Measurements from ENCODE around the gene PCDHA13.

The PCDHA13 gene

GRCh38 chr5:140883927-140884697 is 2.2 kb downstream of the PCDHA13 start:
- TF ChIP-seq EZH2phosphoT487 (IDR thresholded peaks at IDR 0.05; ENCODE audit: low read length) (no peak), EZH2 (optimal IDR thresholded peaks at IDR 0.05; ENCODE audit: low read depth, low read length) (no peak), CTCF (IDR thresholded peaks at IDR 0.05; ENCODE audit: low read length) (no peak)

GRCh38 chr5:140916325-140916724 is 34.4 kb downstream of the PCDHA13 start:
- Histone ChIP-seq H3K79me2 (ENCODE audit: low read length) (no peaks in the 10 kb centered on the region), H3K4me2 (ENCODE audit: low read depth, low read length) (no peak overlapping the region), H4K20me1 (ENCODE audit: insufficient read depth, low read length) (no peaks in the 10 kb centered on the region), H3K9me3 (replicated peaks; ENCODE audit: insufficient read depth, low read length) (no peaks in the 10 kb centered on the region), H3K36me3 (replicated peaks; ENCODE audit: insufficient read depth, low read length) (no peaks in the 10 kb centered on the region), H3K9me2 (replicated peaks; ENCODE audit: insufficient read depth, low read length) (no peaks in the 10 kb centered on the region), H2AFZ (ENCODE audit: low read length) (no peak overlapping the region), H3K9ac (ENCODE audit: low read length) (no peak overlapping the region), H3K27me3 (replicated peaks; ENCODE audit: insufficient read depth, low read length) (no peaks in the 10 kb centered on the region), H3K27ac (ENCODE audit: low read length) (no peak overlapping the region), H3F3A (ENCODE audit: insufficient read depth, low read length) (no peaks in the 10 kb centered on the region), H3K4me3 (ENCODE audit: low read length) (no peak overlapping the region), H3K4me1 (ENCODE audit: low read length) (no peaks in the 10 kb centered on the region)
- TF ChIP-seq CTCF (IDR thresholded peaks at IDR 0.05; ENCODE audit: low read length), result no peak
- TF ChIP-seq EZH2phosphoT487 (IDR thresholded peaks at IDR 0.05; ENCODE audit: low read length), result no peak
- no peak for TF ChIP-seq EZH2 (optimal IDR thresholded peaks at IDR 0.05; ENCODE audit: low read depth, low read length)
- DNase-seq, result no peak

More at GRCh38 chr5:140883927-140884697, 2.2 kb downstream of the PCDHA13 start:
- Histone ChIP-seq H3K4me1 (ENCODE audit: low read length) (no peaks in the 10 kb centered on the region), H3K9me3 (replicated peaks; ENCODE audit: insufficient read depth, low read length) (no peaks in the 10 kb centered on the region), H2AFZ (ENCODE audit: low read length) (no peak overlapping the region), H4K20me1 (ENCODE audit: insufficient read depth, low read length) (no peaks in the 10 kb centered on the region), H3K36me3 (replicated peaks; ENCODE audit: insufficient read depth, low read length) (no peaks in the 10 kb centered on the region), H3K9me2 (replicated peaks; ENCODE audit: insufficient read depth, low read length) (no peaks in the 10 kb centered on the region), H3F3A (ENCODE audit: insufficient read depth, low read length) (no peaks in the 10 kb centered on the region), H3K4me3 (ENCODE audit: low read length) (no peak overlapping the region), H3K79me2 (ENCODE audit: low read length) (no peaks in the 10 kb centered on the region), H3K27ac (ENCODE audit: low read length) (no peak overlapping the region), H3K27me3 (replicated peaks; ENCODE audit: insufficient read depth, low read length) (no peaks in the 10 kb centered on the region), H3K4me2 (ENCODE audit: low read depth, low read length) (no peak overlapping the region), H3K9ac (ENCODE audit: low read length) (no peak overlapping the region)
- no peak for DNase-seq

- Histone ChIP-seq H3K4me2 (ENCODE audit: low read depth, low read length) (no peak overlapping the region), H3F3A (ENCODE audit: insufficient read depth, low read length) (no peaks in the 10 kb centered on the region), H3K4me3 (ENCODE audit: low read length) (no peak overlapping the region), H3K36me3 (replicated peaks; ENCODE audit: insufficient read depth, low read length) (no peaks in the 10 kb centered on the region), H3K9me2 (replicated peaks; ENCODE audit: insufficient read depth, low read length) (no peaks in the 10 kb centered on the region), H3K79me2 (ENCODE audit: low read length) (no peaks in the 10 kb centered on the region), H4K20me1 (ENCODE audit: insufficient read depth, low read length) (no peaks in the 10 kb centered on the region), H3K9me3 (replicated peaks; ENCODE audit: insufficient read depth, low read length) (no peaks in the 10 kb centered on the region), H3K27ac (ENCODE audit: low read length) (no peak overlapping the region), H3K4me1 (ENCODE audit: low read length) (no peaks in the 10 kb centered on the region), H3K9ac (ENCODE audit: low read length) (no peak overlapping the region), H3K27me3 (replicated peaks; ENCODE audit: insufficient read depth, low read length) (no peaks in the 10 kb centered on the region), H2AFZ (ENCODE audit: low read length) (no peak overlapping the region)
- DNase-seq, result no peak
- no peak for TF ChIP-seq CTCF (IDR thresholded peaks at IDR 0.05; ENCODE audit: low read length)
These were observed 41.7 kb downstream of the PCDHA13 start for GRCh38 chr5:140923601-140924000.
